Measurements from ENCODE around the gene STAB2.

Gene STAB2

DNA sequence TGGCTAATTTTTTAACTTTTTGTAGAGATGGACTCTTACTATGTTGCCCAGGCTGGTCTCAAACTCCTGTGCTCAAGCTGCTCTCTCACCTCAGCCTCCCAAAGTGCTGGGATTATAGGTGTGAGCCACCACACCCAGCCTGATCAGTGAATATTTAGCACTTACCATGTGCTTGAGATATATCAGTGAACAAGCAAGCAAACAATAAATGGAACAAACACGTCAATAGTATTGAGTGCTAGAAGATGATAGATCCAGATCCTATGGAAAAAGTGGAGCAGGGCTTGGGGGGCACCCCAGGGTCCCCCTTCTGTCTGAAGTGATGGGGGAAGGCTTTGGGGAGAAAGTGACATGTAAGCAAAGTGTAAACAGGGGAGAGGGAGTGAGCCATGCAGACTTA is 170.2 kb downstream of the STAB2 start:
- no peak for TF ChIP-seq FOXP2 (optimal IDR thresholded peaks at IDR 0.05; ENCODE audit: borderline replicate concordance, extremely low read depth, extremely low read length, insufficient read depth)
- TF ChIP-seq, protein P1, sequence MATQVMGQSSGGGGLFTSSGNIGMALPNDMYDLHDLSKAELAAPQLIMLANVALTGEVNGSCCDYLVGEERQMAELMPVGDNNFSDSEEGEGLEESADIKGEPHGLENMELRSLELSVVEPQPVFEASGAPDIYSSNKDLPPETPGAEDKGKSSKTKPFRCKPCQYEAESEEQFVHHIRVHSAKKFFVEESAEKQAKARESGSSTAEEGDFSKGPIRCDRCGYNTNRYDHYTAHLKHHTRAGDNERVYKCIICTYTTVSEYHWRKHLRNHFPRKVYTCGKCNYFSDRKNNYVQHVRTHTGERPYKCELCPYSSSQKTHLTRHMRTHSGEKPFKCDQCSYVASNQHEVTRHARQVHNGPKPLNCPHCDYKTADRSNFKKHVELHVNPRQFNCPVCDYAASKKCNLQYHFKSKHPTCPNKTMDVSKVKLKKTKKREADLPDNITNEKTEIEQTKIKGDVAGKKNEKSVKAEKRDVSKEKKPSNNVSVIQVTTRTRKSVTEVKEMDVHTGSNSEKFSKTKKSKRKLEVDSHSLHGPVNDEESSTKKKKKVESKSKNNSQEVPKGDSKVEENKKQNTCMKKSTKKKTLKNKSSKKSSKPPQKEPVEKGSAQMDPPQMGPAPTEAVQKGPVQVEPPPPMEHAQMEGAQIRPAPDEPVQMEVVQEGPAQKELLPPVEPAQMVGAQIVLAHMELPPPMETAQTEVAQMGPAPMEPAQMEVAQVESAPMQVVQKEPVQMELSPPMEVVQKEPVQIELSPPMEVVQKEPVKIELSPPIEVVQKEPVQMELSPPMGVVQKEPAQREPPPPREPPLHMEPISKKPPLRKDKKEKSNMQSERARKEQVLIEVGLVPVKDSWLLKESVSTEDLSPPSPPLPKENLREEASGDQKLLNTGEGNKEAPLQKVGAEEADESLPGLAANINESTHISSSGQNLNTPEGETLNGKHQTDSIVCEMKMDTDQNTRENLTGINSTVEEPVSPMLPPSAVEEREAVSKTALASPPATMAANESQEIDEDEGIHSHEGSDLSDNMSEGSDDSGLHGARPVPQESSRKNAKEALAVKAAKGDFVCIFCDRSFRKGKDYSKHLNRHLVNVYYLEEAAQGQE (IDR thresholded peaks at IDR 0.05; ENCODE audit: insufficient read depth in 1 of 2, low read depth in 2 of 2, low read length in 2 of 2) = no peak
- no peak for TF ChIP-seq TAF1 (IDR thresholded peaks at IDR 0.05; ENCODE audit: borderline replicate concordance, insufficient read depth, low read length)
- no peak for TF ChIP-seq POLR2AphosphoS5 (IDR thresholded peaks at IDR 0.05; ENCODE audit: low read depth, low read length)

DNA sequence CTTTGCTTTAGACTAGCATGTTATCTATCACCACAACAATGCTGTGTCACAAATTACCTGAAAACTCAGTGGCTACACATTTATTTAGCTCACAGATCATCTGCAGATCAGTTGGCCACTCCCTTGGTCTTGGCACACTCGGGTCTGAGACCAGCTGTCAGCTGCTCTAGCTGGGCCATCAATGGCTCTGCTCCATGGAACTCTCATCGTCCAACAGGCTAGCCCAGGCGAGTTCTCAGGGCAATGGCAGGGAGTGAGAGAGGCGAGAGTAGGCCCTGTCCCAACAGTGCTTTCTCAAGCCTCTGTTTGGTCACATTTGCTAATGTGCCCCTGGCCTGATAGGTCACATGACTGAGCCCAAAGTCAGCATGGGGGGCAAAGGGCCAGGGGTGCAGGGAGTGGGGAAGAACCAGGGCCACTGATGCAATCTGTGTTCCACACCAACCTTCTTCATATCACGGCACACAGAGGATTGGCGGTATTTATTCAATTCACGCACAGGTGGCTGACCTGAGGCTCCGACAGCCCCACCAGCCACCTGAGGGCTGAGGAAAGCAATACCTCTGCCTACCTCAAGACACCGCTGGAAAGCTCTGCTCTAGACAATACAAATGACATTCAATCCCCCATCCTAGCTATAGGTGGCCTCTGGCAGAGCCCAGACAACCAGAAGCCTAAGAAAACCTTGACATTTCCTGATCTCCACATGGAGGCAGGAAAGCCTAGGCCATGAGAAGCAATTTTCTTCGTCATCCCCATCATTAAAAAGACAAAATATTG is 171.4 kb downstream of the STAB2 start:
- no peak for TF ChIP-seq POLR2AphosphoS5 (IDR thresholded peaks at IDR 0.05; ENCODE audit: low read depth, low read length)
- TF ChIP-seq, protein P1 (IDR thresholded peaks at IDR 0.05; ENCODE audit: insufficient read depth in 1 of 2, low read depth in 2 of 2, low read length in 2 of 2) = no peak
- TF ChIP-seq TAF1 (IDR thresholded peaks at IDR 0.05; ENCODE audit: borderline replicate concordance, insufficient read depth, low read length) = no peak
- no peak for TF ChIP-seq SIN3A (IDR thresholded peaks at IDR 0.05; ENCODE audit: borderline replicate concordance, insufficient read depth, low read length)
- no peak for TF ChIP-seq FOXP2 (optimal IDR thresholded peaks at IDR 0.05; ENCODE audit: borderline replicate concordance, extremely low read depth, extremely low read length, insufficient read depth)

DNA sequence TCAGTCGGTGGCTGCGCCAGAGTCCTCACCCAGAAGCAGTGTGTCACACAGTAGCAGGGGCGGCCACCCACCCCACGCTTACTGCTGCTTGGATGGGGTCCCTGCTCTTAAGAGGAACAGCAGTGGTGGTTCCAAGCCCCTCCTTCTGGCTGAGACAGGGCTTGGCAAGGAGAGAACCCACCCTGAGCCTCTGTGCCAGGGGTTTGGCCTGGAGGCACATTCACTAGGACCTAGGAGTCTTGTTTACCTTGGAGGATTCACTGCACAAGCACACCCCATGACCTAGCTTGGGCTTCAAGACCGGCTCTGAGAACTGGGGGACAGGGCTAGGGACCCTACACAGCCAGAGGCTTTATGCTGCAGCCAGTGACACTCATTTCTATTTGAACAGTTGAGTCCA is 175.4 kb downstream of the STAB2 start:
- no peak for TF ChIP-seq TAF1 (IDR thresholded peaks at IDR 0.05; ENCODE audit: borderline replicate concordance, insufficient read depth, low read length)
- no peak for TF ChIP-seq SIN3A (IDR thresholded peaks at IDR 0.05; ENCODE audit: borderline replicate concordance, insufficient read depth, low read length)
- TF ChIP-seq, protein P1 (IDR thresholded peaks at IDR 0.05; ENCODE audit: insufficient read depth in 1 of 2, low read depth in 2 of 2, low read length in 2 of 2) = no peak
- no peak for TF ChIP-seq FOXP2 (optimal IDR thresholded peaks at IDR 0.05; ENCODE audit: borderline replicate concordance, extremely low read depth, extremely low read length, insufficient read depth)
- TF ChIP-seq POLR2AphosphoS5 (IDR thresholded peaks at IDR 0.05; ENCODE audit: low read depth, low read length) = no peak

DNA sequence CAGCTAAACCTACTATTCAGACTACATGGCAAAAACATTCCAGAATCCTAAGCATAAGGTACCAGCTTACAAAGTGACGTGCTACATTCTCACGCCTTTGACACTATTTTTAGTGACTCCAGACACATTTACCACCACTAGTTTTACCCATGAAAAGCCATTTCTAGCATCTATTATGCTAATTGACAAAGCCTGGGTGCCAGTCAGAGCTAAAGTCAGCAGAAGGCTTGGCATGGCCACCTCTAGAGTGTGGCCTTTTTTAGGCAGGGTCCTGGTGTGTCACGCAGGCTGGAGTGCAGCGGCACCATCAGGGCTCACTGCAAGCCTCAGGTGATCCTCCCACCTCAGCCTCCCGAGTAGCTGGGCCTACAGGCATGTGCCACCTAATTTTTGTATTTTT is 178.2 kb downstream of the STAB2 start:
- TF ChIP-seq FOXP2 (optimal IDR thresholded peaks at IDR 0.05; ENCODE audit: borderline replicate concordance, extremely low read depth, extremely low read length, insufficient read depth) (no peak), POLR2AphosphoS5 (IDR thresholded peaks at IDR 0.05; ENCODE audit: low read depth, low read length) (no peak), TAF1 (IDR thresholded peaks at IDR 0.05; ENCODE audit: borderline replicate concordance, insufficient read depth, low read length) (no peak), SIN3A (IDR thresholded peaks at IDR 0.05; ENCODE audit: borderline replicate concordance, insufficient read depth, low read length) (no peak)
- TF ChIP-seq, protein P1 (IDR thresholded peaks at IDR 0.05; ENCODE audit: insufficient read depth in 1 of 2, low read depth in 2 of 2, low read length in 2 of 2) = no peak
